ENCODE measurements around the gene ZNF668. TPM values are rescaled to one million over a fixed set of nuclear protein-coding genes. Genes with fewer than 3 reads are reported as not detected.

ZNF668 gene
- polyA plus RNA-seq, 1 of the 3 experiments (the other 2 are of a cell fraction) = 13.6 TPM

- Histone ChIP-seq H3F3A (replicated peaks; ENCODE audit: insufficient read depth) (no peaks in the 10 kb centered on the region), H3K9me3 (no peaks in the 10 kb centered on the region), H4K20me1 (ENCODE audit: insufficient read depth) (peaks cover 7% of the 10 kb centered on the region; the same call in 1 of the 2 replicates), H3K4me1 (ENCODE audit: control insufficient read depth in 1 of 2, insufficient read depth in 2 of 2, low read depth in 1 of 2, low read length in 1 of 2) (peaks cover 4 to 16% of the 10 kb centered on the region in 2 experiments; a peak in 2 of 4 replicates), H3K36me3 (replicated peaks in 1 of 2; ENCODE audit: control insufficient read depth in 1 of 2, insufficient read depth in 2 of 2, low read length in 1 of 2) (peaks cover 7 to 11% of the 10 kb centered on the region in 2 experiments), H3K9me2 (no peaks in the 10 kb centered on the region), H3K27ac (ENCODE audit: low read depth in 2 of 2, low read length in 1 of 2) (peak overlapping the region in 1 of 2 experiments; percentile 38; a peak in 2 of 4 replicates), H3K27me3 (ENCODE audit: insufficient read depth) (no peaks in the 10 kb centered on the region), H2AFZ (ENCODE audit: low read depth) (no peak overlapping the region), H3K4me2 (0 out of 2 replicates have a peak overlapping the region, but pooled peaks have one; percentile 1), H3K79me2 (ENCODE audit: insufficient read depth) (peaks cover 56% of the 10 kb centered on the region), H3K9ac (no peak overlapping the region), H3K4me3 (ENCODE audit: low read depth in 2 of 2, low read length in 1 of 2) (no peak overlapping the region)
- ChIA-PET CTCF (no interaction called here), POLR2A (no interaction called here)
- TF ChIP-seq GATA2 (CRISPR knock-in tag; IDR thresholded peaks at IDR 0.05) (no peak), EZH2phosphoT487 (IDR thresholded peaks at IDR 0.05; ENCODE audit: borderline replicate concordance, low read depth) (no peak), EP300 (IDR thresholded peaks at IDR 0.05; ENCODE audit: borderline replicate concordance in 1 of 2, low read depth in 1 of 2, low read length in 1 of 2) (no peak), FOSL2 (IDR thresholded peaks at IDR 0.05; ENCODE audit: borderline replicate concordance, low read depth) (peak; percentile 33; the same call in 1 of the 2 replicates), GABPA (IDR thresholded peaks at IDR 0.05; ENCODE audit: low read depth) (no peak)
- DNase-seq = no peak
- WGBS (ENCODE audit: low lambda C conversion rate) = 63% methylated on average over 2 of the region's 2 CpGs
Measured at GRCh38 chr16:31090540-31090939, 16.5 kb upstream of the ZNF668 start.

- POLR2A ChIA-PET = interaction anchor here (1.7 kb wide), 1 partner anchor 15 kb away, joined by 3 read pairs; the partner anchor contains the start of genes ZNF646 and ZNF668
Measured at GRCh38 chr16:31089199-31089598, 15.2 kb upstream of the ZNF668 start.

More at GRCh38 chr16:31089199-31089598, 15.2 kb upstream of the ZNF668 start:
- 97% methylated on average over 8 of the region's 8 CpGs for WGBS (ENCODE audit: low lambda C conversion rate)
- Histone ChIP-seq H3K4me1 (ENCODE audit: control insufficient read depth in 1 of 2, insufficient read depth in 2 of 2, low read depth in 1 of 2, low read length in 1 of 2) (peaks cover 4 to 16% of the 10 kb centered on the region in 2 experiments; a peak in 2 of 4 replicates), H3K4me3 (ENCODE audit: low read depth in 2 of 2, low read length in 1 of 2) (no peak overlapping the region), H3K27me3 (ENCODE audit: insufficient read depth) (no peaks in the 10 kb centered on the region), H3F3A (replicated peaks; ENCODE audit: insufficient read depth) (no peaks in the 10 kb centered on the region), H3K9me3 (no peaks in the 10 kb centered on the region), H4K20me1 (ENCODE audit: insufficient read depth) (peaks cover 7% of the 10 kb centered on the region; the same call in 1 of the 2 replicates), H3K27ac (ENCODE audit: low read depth in 2 of 2, low read length in 1 of 2) (no peak overlapping the region), H3K9ac (no peak overlapping the region), H2AFZ (ENCODE audit: low read depth) (no peak overlapping the region), H3K36me3 (replicated peaks in 1 of 2; ENCODE audit: control insufficient read depth in 1 of 2, insufficient read depth in 2 of 2, low read length in 1 of 2) (peaks cover 7 to 17% of the 10 kb centered on the region in 2 experiments), H3K4me2 (no peak overlapping the region), H3K9me2 (no peaks in the 10 kb centered on the region), H3K79me2 (ENCODE audit: insufficient read depth) (peaks cover 53% of the 10 kb centered on the region)
- CTCF ChIA-PET = interaction anchor here (0.9 to 1.5 kb wide), 2 partner anchors 17 to 353 kb away, joined by 3 read pairs; partner anchors contain the start of gene ZNF843
- no peak for DNase-seq
- TF ChIP-seq RXRA (IDR thresholded peaks at IDR 0.05; ENCODE audit: borderline replicate concordance, low read depth) = no peak
- TF ChIP-seq TCF12 (IDR thresholded peaks at IDR 0.05) = no peak
- no peak for TF ChIP-seq IRF3 (IDR thresholded peaks at IDR 0.05; ENCODE audit: low read depth, low read length)
- no peak for TF ChIP-seq JUND (IDR thresholded peaks at IDR 0.05)
- TF ChIP-seq SMC3 (IDR thresholded peaks at IDR 0.05; ENCODE audit: low read depth, low read length) = no peak
- no peak for TF ChIP-seq PBX3 (IDR thresholded peaks at IDR 0.05)
- TF ChIP-seq REST (IDR thresholded peaks at IDR 0.05; ENCODE audit: low read depth, low read length) = no peak
- TF ChIP-seq YY1 (IDR thresholded peaks at IDR 0.05; ENCODE audit: low read depth) = no peak
- TF ChIP-seq CHD2 (IDR thresholded peaks at IDR 0.05; ENCODE audit: low read length, partially characterized antibody) = no peak
- no peak for TF ChIP-seq POLR2AphosphoS5 (IDR thresholded peaks at IDR 0.05; ENCODE audit: low read depth, low read length)
- TF ChIP-seq FOXJ3 (CRISPR knock-in tag; IDR thresholded peaks at IDR 0.05) = no peak

Data from SK-N-SH (cell line).